GM21717 (cell line): Measurements from ENCODE around the gene MVP.

Experiments used
- ATAC-seq: cut with Tn5 transposase; IDR thresholded peaks from one replicate; pipeline ENCODE4 v1.9.1; 2021; ENCODE audit warnings: mild to moderate bottlenecking, moderate library complexity; ENCODE audit not compliant: unreplicated experiment

Gene MVP

DNA sequence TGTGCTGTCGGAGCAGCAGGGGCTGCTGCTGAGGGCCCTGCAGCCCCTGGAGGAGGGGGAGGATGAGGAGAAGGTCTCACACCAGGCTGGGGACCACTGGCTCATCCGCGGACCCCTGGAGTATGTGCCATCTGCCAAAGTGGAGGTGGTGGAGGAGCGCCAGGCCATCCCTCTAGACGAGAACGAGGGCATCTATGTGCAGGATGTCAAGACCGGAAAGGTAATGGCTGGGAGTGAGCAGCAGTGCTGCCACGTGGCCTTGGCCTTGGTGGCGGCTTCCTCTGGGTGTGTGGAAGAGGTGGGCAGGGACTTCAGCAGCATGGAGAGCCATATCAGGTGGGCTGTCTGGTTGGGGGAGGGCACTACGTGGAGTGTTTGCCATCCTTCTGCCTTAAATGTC, 20.0 kb downstream of the MVP start:
- ATAC-seq: no peak

- no peak for ATAC-seq
These were observed 21.4 kb downstream of the MVP start for GRCh38 chr16:29841631-29842030.

DNA sequence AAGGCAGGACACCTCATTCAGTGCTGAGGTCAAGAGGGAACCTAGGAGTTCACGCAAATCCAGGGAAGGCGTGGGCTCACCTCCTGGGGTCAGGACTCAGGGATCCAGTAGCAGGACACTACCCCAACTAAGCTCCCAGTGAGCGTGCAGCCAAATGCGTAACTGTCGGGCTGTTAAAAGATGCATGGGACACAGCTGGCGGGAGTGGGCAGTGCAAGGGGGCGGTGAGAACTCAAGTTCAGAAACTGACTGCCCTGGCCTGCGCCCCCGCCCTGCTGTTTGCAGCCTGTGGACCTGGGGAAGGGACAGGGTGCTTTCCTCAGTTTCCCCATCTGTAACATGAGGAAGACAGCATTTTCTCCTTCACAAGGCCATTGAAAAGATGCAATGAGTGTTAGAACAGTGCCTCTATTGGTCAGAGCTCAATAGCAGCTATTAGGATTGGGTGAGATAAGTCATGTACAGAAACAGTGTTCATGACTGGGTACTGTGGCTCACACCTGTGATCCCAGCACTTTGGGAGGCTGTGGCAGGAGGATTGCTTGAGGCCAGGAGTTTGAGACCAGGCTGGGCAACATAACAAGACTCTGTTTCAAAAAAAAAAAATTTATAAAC, 22.6 kb downstream of the MVP start:
- ATAC-seq: no peak

GRCh38 chr16:29843931-29844330, 23.7 kb downstream of the MVP start:
- no peak for ATAC-seq

- no peak for ATAC-seq
These were observed 24.5 kb downstream of the MVP start for GRCh38 chr16:29844575-29845331.

- no peak for ATAC-seq
These were observed 25.4 kb downstream of the MVP start for GRCh38 chr16:29845656-29846055.

DNA sequence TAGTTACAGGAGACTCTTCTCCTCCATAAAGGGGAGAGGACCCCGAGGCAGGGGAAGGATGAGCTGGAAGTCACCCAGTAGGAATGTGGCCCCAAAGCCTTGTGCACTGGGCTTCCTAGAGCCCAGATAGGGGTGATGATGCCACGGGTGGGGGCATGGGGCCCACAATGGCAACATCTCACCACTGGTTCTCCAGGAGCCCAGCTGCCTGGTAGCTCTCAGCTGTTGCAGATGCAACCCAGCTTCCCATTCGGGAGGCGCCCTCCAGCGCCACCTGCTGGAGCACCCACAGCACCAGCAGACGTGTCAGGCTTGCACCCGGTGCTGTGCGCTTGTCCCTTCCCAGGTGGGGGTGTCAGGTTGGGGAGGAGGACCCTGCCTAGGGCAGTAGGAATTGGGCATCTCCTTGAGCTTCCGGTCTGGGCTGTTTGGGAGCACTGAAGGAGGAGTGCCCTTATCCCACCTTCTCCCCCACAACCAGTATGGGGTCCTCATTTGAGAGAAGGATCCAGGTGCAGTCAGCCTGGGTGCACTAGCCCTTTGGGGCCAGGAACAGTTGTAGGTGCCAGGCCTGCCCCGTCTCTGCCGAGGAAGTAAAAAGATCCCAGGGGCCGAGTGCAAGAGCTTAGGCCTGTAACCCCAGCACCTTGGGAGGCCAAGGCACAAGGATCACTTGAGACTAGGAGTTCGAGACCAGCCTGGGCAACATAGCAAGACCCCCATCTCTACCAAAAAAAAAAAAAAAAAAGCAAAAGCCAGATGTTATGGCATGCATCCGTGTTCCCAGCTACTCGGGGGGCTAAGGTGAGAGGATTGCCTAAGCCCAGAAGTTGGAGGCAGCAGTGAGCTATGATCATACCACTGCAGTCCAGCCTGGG, 28.4 kb downstream of the MVP start:
- ATAC-seq: no peak

DNA sequence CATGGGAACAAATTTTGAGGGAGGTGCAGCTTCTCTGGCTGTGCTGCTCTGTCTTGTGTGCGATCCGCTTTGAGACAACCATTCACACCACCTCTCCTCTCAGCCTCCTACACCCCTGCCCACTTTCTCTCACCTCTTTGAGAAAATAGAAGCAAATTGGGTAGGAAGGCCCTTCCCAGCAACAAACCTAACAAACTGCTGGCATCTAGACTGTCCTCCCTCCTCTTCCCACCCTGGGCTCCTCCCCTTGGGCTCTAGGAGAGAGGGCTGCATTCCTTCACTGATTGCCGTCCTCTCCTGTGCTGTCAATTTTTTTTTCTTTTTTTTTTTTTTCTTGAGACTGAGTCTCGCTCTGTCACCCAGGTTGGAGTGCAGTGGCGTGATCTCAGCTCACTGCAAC, 29.2 kb downstream of the MVP start:
- ATAC-seq: no peak

DNA sequence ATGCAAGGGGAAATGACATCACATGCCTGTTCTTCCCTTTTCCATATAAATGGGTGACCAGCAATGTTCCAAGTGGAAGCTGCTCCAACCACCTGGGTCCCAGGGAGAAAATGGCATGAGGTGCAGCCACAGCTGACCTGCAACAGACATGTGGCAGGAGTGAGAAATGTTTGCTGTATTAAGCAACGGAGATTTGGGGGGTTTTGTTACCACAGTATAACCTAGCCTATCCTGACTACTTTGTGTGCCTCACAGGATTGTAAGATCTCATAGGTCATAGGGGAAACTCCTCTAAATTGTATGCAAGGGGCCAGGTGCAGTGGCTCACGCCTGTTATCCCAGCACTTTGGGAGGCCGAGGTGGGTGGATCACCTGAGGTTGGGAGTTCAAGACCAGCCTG, 30.7 kb downstream of the MVP start:
- ATAC-seq: no peak

- no peak for ATAC-seq
These were observed 32.4 kb downstream of the MVP start for GRCh38 chr16:29852654-29853053.

DNA sequence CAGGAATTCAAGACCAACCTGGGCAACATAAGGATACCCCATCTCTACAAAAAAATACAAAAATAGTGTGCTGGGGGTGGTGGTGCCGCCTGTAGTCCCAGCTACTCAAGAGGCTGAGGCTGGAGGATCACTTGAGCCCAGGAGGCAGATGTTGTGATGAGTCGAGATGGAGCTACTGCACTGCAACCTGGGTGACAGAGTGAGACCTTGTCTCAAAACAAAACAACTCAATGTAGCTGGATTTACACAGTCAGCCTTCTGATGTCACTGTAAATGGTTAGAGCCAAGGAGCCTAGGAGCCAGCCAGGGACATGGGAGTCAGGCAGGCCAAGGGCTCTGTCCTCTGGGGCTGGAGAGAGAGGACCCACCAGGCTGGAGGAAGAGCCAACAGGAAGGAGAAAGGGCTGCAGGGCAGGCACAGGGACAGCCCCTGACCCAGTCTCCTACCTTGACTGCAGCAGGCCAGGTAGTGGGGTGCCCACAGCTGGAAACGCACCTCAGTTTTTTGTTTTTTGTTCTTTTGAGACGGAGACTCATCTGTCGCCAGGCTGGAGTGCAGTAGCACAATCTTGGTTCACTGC, 34.3 kb downstream of the MVP start:
- no peak for ATAC-seq

DNA sequence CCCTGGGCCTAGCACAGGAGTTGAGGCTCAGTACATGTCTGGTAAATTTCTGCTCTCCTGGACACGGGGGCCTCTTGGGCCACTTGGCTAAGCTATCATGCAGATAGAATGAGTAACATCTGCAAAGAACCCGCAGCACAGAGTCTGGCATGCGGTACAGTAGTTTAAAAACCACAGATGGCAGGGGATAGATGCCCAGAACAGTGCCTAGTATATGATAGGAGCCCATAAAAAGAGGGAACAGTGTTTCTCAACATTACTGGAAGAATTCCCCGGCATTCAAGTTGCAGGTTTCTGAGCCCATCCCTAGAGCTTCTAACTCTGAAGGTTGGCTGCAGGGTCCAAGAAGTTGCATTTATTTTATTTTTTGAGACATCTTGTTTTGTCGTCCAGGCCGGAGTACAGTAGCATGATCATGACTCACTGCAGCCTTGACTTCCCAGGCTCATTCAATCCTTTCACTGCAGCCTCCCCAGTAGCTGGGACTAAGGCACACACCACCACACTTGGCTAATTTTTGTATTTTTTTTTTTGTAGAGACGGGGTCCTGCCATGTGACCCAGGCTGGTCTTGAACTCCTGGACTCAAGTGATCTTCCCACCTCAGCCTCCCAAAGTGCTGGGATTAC, 37.0 kb downstream of the MVP start:
- no peak for ATAC-seq

DNA sequence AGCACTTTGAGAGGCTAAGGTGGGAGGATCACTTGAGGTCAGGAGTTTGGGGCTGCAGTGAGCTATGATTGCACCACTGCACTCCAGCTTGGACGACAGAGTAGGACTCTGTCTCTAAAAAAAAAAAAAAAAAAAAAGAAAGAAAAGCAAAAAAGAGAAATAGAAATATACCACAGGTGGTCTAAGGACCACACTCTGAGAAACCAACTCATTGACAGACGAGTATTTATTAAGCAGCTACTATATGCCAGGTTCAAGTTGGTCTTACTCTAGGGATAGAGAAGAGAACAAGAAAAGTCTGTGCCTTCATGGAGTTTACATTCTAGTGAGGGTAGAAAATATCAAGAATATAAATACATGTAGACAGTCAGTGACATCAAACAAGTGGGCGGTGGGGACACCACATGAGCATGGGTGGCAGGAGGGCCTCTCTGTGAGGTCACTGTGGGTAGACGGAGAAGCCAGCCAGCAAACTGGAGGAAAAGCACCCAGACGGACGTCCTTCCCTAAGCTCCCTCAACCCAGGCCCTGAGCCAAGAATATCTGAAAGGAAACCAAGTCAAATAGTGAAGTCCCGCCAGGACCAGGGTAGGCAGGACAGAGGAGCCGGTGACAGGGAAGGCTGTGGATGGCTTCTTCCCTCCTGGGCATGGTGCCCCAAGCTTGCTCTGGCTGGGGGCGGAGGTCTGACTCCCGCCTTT, 38.0 kb downstream of the MVP start:
- ATAC-seq: no peak

GRCh38 chr16:29858974-29859373, 38.7 kb downstream of the MVP start:
- ATAC-seq: no peak

DNA sequence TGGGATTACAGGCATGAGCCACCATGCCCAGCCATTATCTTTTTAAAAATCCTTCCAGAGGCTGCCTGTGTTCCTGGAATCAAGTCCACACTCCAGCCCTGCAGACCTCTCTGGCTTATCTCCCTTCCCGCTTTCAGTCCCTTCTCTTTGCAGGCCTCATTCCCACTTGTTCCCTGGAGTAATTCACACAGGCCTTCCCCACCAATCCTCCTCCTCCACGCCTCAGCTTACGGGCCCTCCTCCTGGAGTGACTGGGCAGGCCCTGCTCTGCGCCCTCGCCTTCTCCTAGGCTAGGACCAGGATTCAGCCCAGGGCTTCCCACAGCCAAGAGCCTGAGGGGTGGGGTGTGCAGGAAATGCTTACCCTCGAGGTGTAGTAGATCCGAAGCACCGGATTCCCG, 40.0 kb downstream of the MVP start:
- ATAC-seq: no peak

- ATAC-seq: no peak
These were observed 42.2 kb downstream of the MVP start for GRCh38 chr16:29862383-29862883.

GRCh38 chr16:29862884-29863668, 42.8 kb downstream of the MVP start, which contains the start of gene CDIPT:
TSS of gene CDIPT (minus strand) at chr16:29863226. CDS start at chr16:29862857, 369 bp downstream.
- peak; percentile 80 for ATAC-seq

GRCh38 chr16:29863669-29863984, 43.4 kb downstream of the MVP start:
- ATAC-seq: no peak

GRCh38 chr16:29864205-29864604, 43.9 kb downstream of the MVP start:
- no peak for ATAC-seq
